Frontal cortex (tissue), 4 donors: ENCODE results near the gene ATP8B4. TPM values are rescaled to one million over a fixed set of nuclear protein-coding genes. Genes with fewer than 3 reads are reported as not detected.
"Not testable (repeated sequence)": the region's sequence is repeated elsewhere in the genome, so short reads cannot be mapped to it uniquely, and the experiment has no call there.

Experiments used
- DNase-seq, 2 donors: peaks; one replicate each; pipeline ENCODE4 v3.0.0; 2012; ENCODE audit warnings: low spot score in 2 of 2
- FAIRE-seq: peaks from 2 replicates; lab custom pipeline; 2012; peaks lifted over from hg19 to GRCh38; lab: Jason Lieb, UNC
- total RNA-seq: library from RNA; depleted of rRNA; stranded (reverse); fragments of >200 nt; gene quantifications from one replicate; pipeline ENCODE4 v1.2.3, GENCODE V29; 2014
- donor health status: control.
- donor health status: control.
- donor health status: control.

ATP8B4 gene
- total RNA-seq, 1 donor from 2014 or later = 6.9 TPM

- FAIRE-seq = no peak
- no peak for DNase-seq
These were observed 8.7 kb downstream of the ATP8B4 start for GRCh38 chr15:50110285-50110684.

DNA sequence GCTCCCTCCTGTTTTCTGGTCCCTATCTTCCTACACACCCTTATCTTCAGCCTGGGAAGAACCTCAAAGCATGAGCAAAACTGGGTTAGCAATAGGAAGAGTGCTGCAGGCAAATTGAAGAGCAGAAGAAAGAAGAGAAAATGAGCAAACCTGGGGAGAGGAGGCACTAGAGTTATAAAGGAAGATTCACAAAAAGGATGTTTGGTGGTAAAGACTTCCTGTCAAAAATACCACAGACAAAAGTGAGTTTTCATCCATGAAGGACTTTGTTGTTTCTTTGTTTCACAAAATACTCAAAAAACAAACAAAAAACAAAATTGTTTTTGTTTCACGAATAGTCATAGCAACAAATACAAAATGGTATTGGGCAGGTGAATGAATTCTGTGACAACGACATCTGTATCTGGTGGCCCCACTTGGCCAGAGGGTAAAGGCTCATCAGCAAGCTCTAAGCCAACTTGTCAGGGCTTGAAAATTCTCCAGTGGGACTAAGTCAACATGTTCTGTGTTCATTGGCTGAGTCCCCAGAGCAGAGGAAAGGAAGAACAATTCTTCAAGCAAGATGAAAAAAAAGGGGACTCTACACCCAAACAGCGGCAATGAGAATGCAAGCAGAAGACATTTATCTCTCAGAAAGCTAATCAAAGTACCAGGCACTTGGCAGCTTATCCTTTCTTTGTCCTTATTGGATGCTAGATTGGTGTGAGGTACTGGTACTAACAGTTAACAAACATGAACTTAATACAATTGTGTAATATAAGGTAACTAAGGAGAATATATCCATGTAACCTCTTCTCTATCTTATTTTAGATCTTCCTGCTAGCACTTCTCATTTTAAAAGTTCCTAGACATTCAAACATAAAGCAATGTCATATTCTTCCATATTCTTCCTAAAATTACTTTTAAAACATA is 9.7 kb downstream of the ATP8B4 start:
- DNase-seq = no peak
- no peak for FAIRE-seq

DNA sequence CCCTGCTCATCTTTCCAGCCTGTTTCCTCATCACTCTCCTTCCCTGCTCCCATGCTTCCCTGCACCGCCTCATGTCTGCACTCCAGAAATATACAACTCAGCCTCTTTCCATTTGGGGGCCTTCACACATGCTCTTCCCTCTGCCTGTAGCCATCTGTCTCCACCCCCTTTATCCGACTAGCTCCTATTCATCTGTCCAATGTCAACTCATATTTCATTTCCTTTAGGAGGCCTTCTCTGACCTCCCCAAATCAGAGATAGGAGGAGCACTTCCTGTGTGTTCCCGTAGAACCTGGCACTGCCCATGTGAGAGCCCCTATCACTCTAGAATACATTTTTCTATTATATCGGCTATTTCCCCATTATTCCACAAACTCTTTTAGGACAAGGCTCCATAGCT is 10.6 kb downstream of the ATP8B4 start:
- no peak for DNase-seq
- FAIRE-seq = no peak

GRCh38 chr15:50107591-50108408 is 11.2 kb downstream of the ATP8B4 start:
- no peak for DNase-seq
- no peak for FAIRE-seq

- FAIRE-seq (no peak), DNase-seq (no peak)
These were observed 11.9 kb downstream of the ATP8B4 start for GRCh38 chr15:50107157-50107556.

DNA sequence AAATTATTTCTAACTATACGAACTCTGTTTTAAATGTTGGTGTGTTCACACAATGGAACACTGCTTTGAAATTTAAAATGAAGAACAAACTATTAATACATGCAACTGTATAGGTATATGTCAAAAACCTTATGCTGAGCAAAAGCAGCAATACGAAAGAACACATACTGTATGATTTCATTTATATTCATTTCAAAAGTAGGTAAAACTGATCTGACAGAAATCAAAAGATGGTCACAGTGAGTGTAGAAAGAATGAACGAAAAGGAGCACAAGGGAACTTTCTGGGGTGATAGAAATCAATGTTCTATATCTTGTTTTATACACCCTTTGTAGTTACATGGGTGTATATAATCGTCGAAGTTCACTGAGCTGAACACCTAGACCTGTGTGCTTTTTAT is 12.6 kb downstream of the ATP8B4 start:
- DNase-seq (no peak), FAIRE-seq (no peak)

GRCh38 chr15:50100486-50100885 is 18.5 kb downstream of the ATP8B4 start:
- no peak for FAIRE-seq

DNA sequence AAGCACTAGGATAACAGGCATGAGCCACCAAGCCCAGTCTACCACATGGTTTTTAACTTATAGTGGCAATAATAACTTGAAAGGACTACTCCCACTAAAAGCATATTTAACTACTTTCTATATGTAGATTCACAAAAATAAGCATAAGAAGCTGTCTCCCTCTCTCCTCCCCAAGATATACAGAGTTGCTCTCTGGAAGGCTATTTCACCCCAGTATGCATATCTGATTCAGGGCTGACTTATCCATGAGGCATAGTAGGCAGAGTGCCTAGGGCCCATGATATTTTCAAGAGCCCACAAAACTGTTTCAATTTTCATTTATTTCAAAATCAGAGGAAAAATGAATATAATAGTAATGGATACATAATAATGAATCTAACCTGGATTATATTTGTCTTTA is 20.5 kb downstream of the ATP8B4 start:
- FAIRE-seq (no peak), DNase-seq (no peak)

More at GRCh38 chr15:50100486-50100885, 18.5 kb downstream of the ATP8B4 start:
- DNase-seq = no peak

- FAIRE-seq (no peak), DNase-seq (no peak)
These were observed 22.9 kb downstream of the ATP8B4 start for GRCh38 chr15:50095938-50096821.

DNA sequence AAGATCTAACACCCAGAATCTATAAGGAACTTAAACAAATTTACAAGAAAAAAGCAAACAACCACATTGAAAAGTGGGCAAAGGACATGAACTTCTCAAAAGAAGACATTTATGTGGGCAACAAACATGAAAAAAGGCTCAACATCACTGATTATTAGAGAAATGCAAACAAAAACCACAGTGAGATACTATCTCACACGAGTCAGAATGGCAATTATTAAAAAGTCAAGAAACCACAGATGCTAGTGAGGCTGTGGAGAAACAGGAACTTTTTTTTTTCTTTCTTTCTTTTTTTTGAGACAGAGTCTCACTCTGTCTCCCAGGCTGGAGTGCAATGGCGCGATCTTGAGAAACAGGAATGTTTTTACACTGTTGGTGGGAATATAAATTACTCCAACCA is 29.6 kb downstream of the ATP8B4 start:
- not testable (repeated sequence) for DNase-seq, FAIRE-seq

- no peak for FAIRE-seq
- DNase-seq = no peak
These were observed 34.1 kb downstream of the ATP8B4 start for GRCh38 chr15:50084932-50085331.

- DNase-seq (no peak), FAIRE-seq (no peak)
These were observed 35.5 kb downstream of the ATP8B4 start for GRCh38 chr15:50083424-50084025.

- no peak for DNase-seq
- no peak for FAIRE-seq
These were observed 37.0 kb downstream of the ATP8B4 start for GRCh38 chr15:50082066-50082465.

DNA sequence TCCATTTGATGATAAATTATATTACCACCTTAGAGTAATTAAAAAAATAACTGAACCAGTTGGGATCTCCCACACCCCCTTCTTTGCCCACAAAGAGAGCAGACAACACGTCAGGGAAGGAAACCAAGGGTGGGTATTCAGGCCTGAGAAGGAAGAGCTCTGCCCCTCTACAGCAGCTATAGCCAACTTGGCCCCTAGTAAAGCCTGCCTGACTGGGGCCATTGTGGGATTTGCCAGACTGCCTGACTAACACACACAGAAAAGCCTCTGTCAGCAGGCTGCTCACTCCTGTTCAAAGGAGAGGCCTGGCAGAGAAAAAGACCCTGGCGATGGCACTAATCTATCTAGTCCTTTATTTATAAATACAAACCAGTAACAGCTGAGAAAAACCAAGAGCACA is 41.4 kb downstream of the ATP8B4 start:
- FAIRE-seq (no peak), DNase-seq (peak; percentile 8 to 15)

DNA sequence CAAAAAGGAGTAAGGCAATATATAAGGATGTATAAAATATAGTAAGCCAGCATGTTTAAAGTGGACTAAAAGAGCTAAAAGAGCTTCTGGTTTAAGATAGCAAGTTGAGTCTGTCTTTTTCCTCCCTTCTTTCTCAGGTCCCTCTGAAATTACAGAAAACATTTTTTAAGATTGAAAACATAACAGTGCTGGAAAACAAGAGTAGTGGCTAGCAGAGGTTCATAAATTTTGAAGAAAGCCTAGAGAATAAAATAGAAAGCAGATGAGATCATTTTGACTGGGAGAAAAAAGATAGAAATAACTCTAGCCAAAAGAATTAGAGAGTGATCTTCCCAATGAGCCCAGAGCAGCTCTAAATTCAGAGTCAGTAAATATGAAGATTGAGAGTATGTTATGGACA is 41.9 kb downstream of the ATP8B4 start:
- FAIRE-seq (no peak), DNase-seq (no peak)

DNA sequence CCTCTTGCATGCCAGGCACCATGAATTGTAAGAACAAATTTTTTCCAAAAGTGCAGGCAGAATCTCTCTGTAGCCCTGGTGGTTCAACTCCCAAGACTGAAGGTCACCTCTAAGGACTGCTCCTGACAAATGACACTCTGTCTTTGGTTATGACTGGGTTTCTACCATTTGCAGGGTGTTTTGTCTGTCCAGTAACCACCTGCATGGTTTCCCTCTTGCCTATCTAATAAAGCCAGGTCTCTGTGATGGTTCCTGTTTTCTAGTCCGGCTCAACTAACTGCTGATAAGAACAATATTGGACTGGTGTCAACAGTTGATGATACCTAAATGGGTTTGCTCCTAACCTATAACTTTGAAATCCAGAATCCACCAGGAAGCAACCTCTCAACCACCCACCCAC is 43.7 kb downstream of the ATP8B4 start:
- DNase-seq = no peak
- no peak for FAIRE-seq

GRCh38 chr15:50071551-50072258 is 47.3 kb downstream of the ATP8B4 start:
- DNase-seq = no peak
- no peak for FAIRE-seq

- no peak for DNase-seq
- no peak for FAIRE-seq
These were observed 51.0 kb downstream of the ATP8B4 start for GRCh38 chr15:50068016-50068415.

GRCh38 chr15:50067254-50067653 is 51.8 kb downstream of the ATP8B4 start:
- DNase-seq (no peak), FAIRE-seq (no peak)
